Heart left ventricle (tissue), 16 donors: ENCODE results near the gene ATP9B. TPM values are rescaled to one million over a fixed set of nuclear protein-coding genes. Genes with fewer than 3 reads are reported as not detected.

Experiments
- ATAC-seq, 4 donors: fragments of 200-7000 bp; cut with Tn5 transposase; one replicate each; pipeline ENCODE4 v1.9.1; 2020 to 2022; ENCODE audit warnings: moderate library complexity in 4 of 4, mild to moderate bottlenecking in 3 of 4, moderate number of reproducible peaks in 1 of 4
- DNase-seq, 5 donors: peaks; one replicate each; pipeline ENCODE4 v3.0.0-alpha.2; 2020
- H3K27ac ChIP-seq, 12 donors: fragments of 200-600 bp; sonication (generic) in 4 of 12; one replicate each; pipeline versions ENCODE4 v1.5.0 to v1.8.0; 2016 to 2022; ENCODE audit warnings: mild to moderate bottlenecking in 2 of 12
- H3K27me3 ChIP-seq, 9 donors: fragments of 200-600 bp; sonication (generic) in 2 of 9; one replicate each; pipeline versions ENCODE4 v1.5.1 to v1.8.0; 2016 to 2022; ENCODE audit warnings: mild to moderate bottlenecking in 3 of 9
- H3K36me3 ChIP-seq, 9 donors: fragments of 200-600 bp; sonication (generic) in 2 of 9; one replicate each; pipeline versions ENCODE4 v1.5.0 to v1.8.0; 2018 to 2022; ENCODE audit warnings: mild to moderate bottlenecking in 2 of 9
- H3K4me1 ChIP-seq, 12 donors: fragments of 200-600 bp; sonication (generic) in 4 of 12; one replicate each; pipeline versions ENCODE4 v1.5.0 to v1.8.0; 2016 to 2022; ENCODE audit warnings: mild to moderate bottlenecking in 3 of 12
- H3K4me3 ChIP-seq, 12 donors: fragments of 200-600 bp; sonication (generic) in 4 of 12; one replicate each; pipeline versions ENCODE4 v1.5.0 to v1.8.0; 2017 to 2022; ENCODE audit warnings: mild to moderate bottlenecking in 9 of 12, moderate library complexity in 4 of 12
- H3K9me3 ChIP-seq, 12 donors: fragments of 200-600 bp; sonication (generic) in 4 of 12; one replicate each; pipeline versions ENCODE4 v1.5.0 to v1.8.0; 2016 to 2022; ENCODE audit warnings: mild to moderate bottlenecking in 1 of 12
- CTCF ChIP-seq, 12 donors: fragments of 200-600 bp; sonication (generic) in 4 of 12; IDR thresholded peaks; one replicate each; pipeline versions ENCODE4 v1.5.0 to v1.8.0; 2018 to 2022; ENCODE audit warnings: antibody characterized with exemption in 12 of 12, mild to moderate bottlenecking in 5 of 12
- POLR2A ChIP-seq, 2 donors: fragments of 450-650 bp; IDR thresholded peaks; one replicate each; pipeline ENCODE4 v1.6.1; 2017; ENCODE audit warnings: antibody characterized with exemption in 2 of 2, mild to moderate bottlenecking in 2 of 2, moderate library complexity in 2 of 2
- WGBS, 4 donors: extraction: QIAGEN DNeasy Blood & Tissue Kit in 2 of 4; methylation state at CpG; one replicate each; pipeline versions ENCODE4 v1.1.5 to v1.1.7; 2013 to 2018; 5-methylcytosine and 5-hydroxymethylcytosine counted together
- intact Hi-C, 10 donors: fragments of 100-400 bp; cut with DNase I; formaldehyde crosslinking; loops; one replicate each; pipeline versions ENCODE4 v1.11.1 to v1.14.2; 2022
- polyA plus RNA-seq, 2 donors: library from polyadenylated mRNA; stranded (reverse); fragments of 200-250 nt; gene quantifications; one replicate each; pipeline ENCODE4 v1.2.3, GENCODE V29; 2013
- total RNA-seq, 9 donors: library from RNA; depleted of rRNA in 2 of 9; stranded (reverse); fragments of >200 nt in 2 of 9; fragmentation: NEBNext Ultra II Directional in 3 of 9; extraction: Animal tissue kit (Norgen Biotek cat#: 25700) in 3 of 9; gene quantifications; one replicate each; pipeline versions ENCODE4 v1.1.0 to v1.2.4, GENCODE V29; 2016 to 2023
- donor health status: ischemic (EF 13 %, LVEDD 7.1; RV severe dilation, severe dysfunction).
- donor health status: healthy with polysubstance abuse.
- donor health status: DM: no; HTN: yes; CAD: no.
- donor health status: DM: no; HTN: no; CAD: no.
- donor health status: ischemic (EF 25% LVEDD 6.9; RV normal size, moderate dysfunction).
- donor health status: ischemic (EF 25% LVEDD 5.7; RV mildly dilated, moderate dysfunction).
- donor health status: healthy.
- donor health status: DM: yes; HTN: yes; CAD: no.
- donor health status: ischemic (EF 35%, LVEDD 5.7; RV mildly dilated, moderate dysfunction).
- donor health status: nonischemic (EF 11% LVEDD 7.7; RV severe dilation, severe dysfunction).
- donor health status: DM: yes; HTN: yes; CAD: no.
- donor health status: PGD.
- donor health status: ischemic (EF 29% LVEDD 5.4; RV normal size, mild dysfunction).
- donor health status: nonischemic (EF 23%, LVEDD 6.1; RV moderate dilation, normal function).

Gene ATP9B
- total and polyA plus RNA-seq, 11 donors, result 7.4 to 23.9 (median 12.8) TPM

GRCh38 chr18:79106084-79106483 is 36.9 kb downstream of the ATP9B start:
- ATAC-seq (no peak), DNase-seq (no peak)
- Histone ChIP-seq H3K4me3 (no peak overlapping the region), H3K36me3 (peaks cover 0 to 6% (median 0%) of the 10 kb centered on the region in 9 donors), H3K27me3 (no peaks in the 10 kb centered on the region), H3K4me1 (peaks cover 0 to 7% (median 0%) of the 10 kb centered on the region in 12 donors), H3K27ac (no peak overlapping the region), H3K9me3 (no peaks in the 10 kb centered on the region)
- 90 to 96% (median 94%) methylated on average over 5 of the region's 5 CpGs for WGBS, 4 donors
- no peak for TF ChIP-seq CTCF (IDR thresholded peaks at IDR 0.05)
- no peak for TF ChIP-seq POLR2A (IDR thresholded peaks at IDR 0.05)
- intact Hi-C loops, result no loop called here

GRCh38 chr18:79107886-79108285 is 38.7 kb downstream of the ATP9B start:
- TF ChIP-seq POLR2A (IDR thresholded peaks at IDR 0.05), result no peak
- no peak for TF ChIP-seq CTCF (IDR thresholded peaks at IDR 0.05)
- WGBS, 4 donors, result 87 to 93% (median 90%) methylated on average over 4 of the region's 4 CpGs
- H3K4me1 ChIP-seq, result peaks cover 0 to 7% (median 0%) of the 10 kb centered on the region in 12 donors
- intact Hi-C loops, result no loop called here
- H3K27ac ChIP-seq, result no peak overlapping the region
- H3K27me3 ChIP-seq, result no peaks in the 10 kb centered on the region
- ATAC-seq (peak in 2 of 4 donors; percentile 12 to 31), DNase-seq (no peak)
- no peak overlapping the region for H3K4me3 ChIP-seq
- H3K9me3 ChIP-seq, result no peaks in the 10 kb centered on the region
- H3K36me3 ChIP-seq, result peaks cover 0 to 6% (median 0%) of the 10 kb centered on the region in 9 donors

- TF ChIP-seq POLR2A (IDR thresholded peaks at IDR 0.05), result no peak
- TF ChIP-seq CTCF (IDR thresholded peaks at IDR 0.05), result no peak
- DNase-seq, result no peak
- Histone ChIP-seq H3K4me3 (no peak overlapping the region), H3K27me3 (no peaks in the 10 kb centered on the region), H3K9me3 (no peaks in the 10 kb centered on the region), H3K4me1 (peaks cover 0 to 7% (median 0%) of the 10 kb centered on the region in 12 donors), H3K27ac (no peak overlapping the region), H3K36me3 (peaks cover 0 to 14% (median under 1%) of the 10 kb centered on the region in 9 donors)
- 65 to 74% (median 73%) methylated on average over 7 of the region's 7 CpGs for WGBS, 4 donors
- intact Hi-C loops, result no loop called here
- ATAC-seq, result peak in 1 of 4 donors; percentile 31
Measured at GRCh38 chr18:79108549-79109215, 39.5 kb downstream of the ATP9B start.

- Histone ChIP-seq H3K27ac (no peak overlapping the region), H3K27me3 (no peaks in the 10 kb centered on the region), H3K9me3 (no peaks in the 10 kb centered on the region), H3K36me3 (peaks cover 0 to 25% (median 12%) of the 10 kb centered on the region in 9 donors), H3K4me3 (no peak overlapping the region), H3K4me1 (peaks cover 0 to 7% (median 0%) of the 10 kb centered on the region in 12 donors)
- intact Hi-C loops, result no loop called here
- no peak for TF ChIP-seq CTCF (IDR thresholded peaks at IDR 0.05)
- no peak for ATAC-seq
- 80 to 85% (median 84%) methylated on average over 5 of the region's 5 CpGs for WGBS, 4 donors
- no peak for DNase-seq
Measured at GRCh38 chr18:79111483-79111882, 42.3 kb downstream of the ATP9B start.
